Panc1 (cell line): ENCODE data around the gene NECAB2. TPM values are rescaled to one million over a fixed set of nuclear protein-coding genes. Genes with fewer than 3 reads are reported as not detected.

ENCODE experiments used
- ATAC-seq: fragments of 200-7000 bp; cut with Tn5 transposase; 2 replicates; pipeline ENCODE4 v1.9.1; 2020; ENCODE audit warnings: mild to moderate bottlenecking, moderate library complexity
- BruUV-seq: library from RNA; stranded (reverse); fragments of 400-500 nt; replicated peaks from 2 replicates; lab custom pipeline; 2021; lab: Mats Ljungman, UMichigan
- CTCF ChIA-PET: fragments of 300-600 bp; sonication (Branson Sonifier 250); formaldehyde crosslinking; loops from one replicate; lab custom pipeline; 2022; ENCODE audit warnings: antibody characterized with exemption; lab: Charles Lee
- POLR2A ChIA-PET: fragments of 300-600 bp; sonication (Branson Sonifier 250); formaldehyde crosslinking; loops from one replicate; lab custom pipeline; 2022; ENCODE audit warnings: antibody characterized with exemption; lab: Charles Lee
- DNase-seq: peaks from one replicate; pipeline ENCODE4 v3.0.0-alpha.2; 2010; ENCODE audit warnings: low read depth, low spot score
- H3K27ac ChIP-seq: 2 replicates; pipeline ENCODE4 v1.5.1; 2011; ENCODE audit warnings: mild to moderate bottlenecking, low read length, inconsistent platforms
- H3K27me3 ChIP-seq: fragments of 200-500 bp; sonication (Bioruptor generic); 2 replicates; pipeline ENCODE4 v1.6.0; 2014; ENCODE audit warnings: low read length, inconsistent platforms; ENCODE audit not compliant: control insufficient read depth, insufficient read depth
- H3K36me3 ChIP-seq: fragments of 200-500 bp; sonication (Bioruptor generic); 2 replicates; pipeline ENCODE4 v1.5.1; 2014; ENCODE audit warnings: inconsistent platforms, mild to moderate bottlenecking, low read length, moderate library complexity; ENCODE audit not compliant: control insufficient read depth, insufficient read depth
- H3K4me1 ChIP-seq: 2 replicates; pipeline ENCODE4 v1.5.1; 2011; ENCODE audit warnings: inconsistent platforms, mild to moderate bottlenecking, low read length, moderate library complexity; ENCODE audit not compliant: control insufficient read depth, insufficient read depth
- H3K4me3 ChIP-seq, 2 experiments: 2 replicates each; pipeline ENCODE4 v1.5.1; 2011 to 2012; ENCODE audit warnings: low read depth in 2 of 2, low read length in 2 of 2, mild to moderate bottlenecking in 2 of 2, inconsistent platforms in 1 of 2, moderate library complexity in 1 of 2
- H3K9me3 ChIP-seq: fragments of 200-500 bp; sonication (Bioruptor generic); 2 replicates; pipeline ENCODE4 v1.5.1; 2014; ENCODE audit warnings: low read depth, mild to moderate bottlenecking, inconsistent platforms, low read length, moderate library complexity; ENCODE audit not compliant: control insufficient read depth, insufficient read depth
- CTCF ChIP-seq: fragments of 450-650 bp; IDR thresholded peaks from 2 replicates; pipeline ENCODE4 v1.5.1; 2017; ENCODE audit warnings: mild to moderate bottlenecking
- POLR2AphosphoS5 ChIP-seq: IDR thresholded peaks from 2 replicates; pipeline ENCODE4 v1.6.1; 2012; ENCODE audit warnings: mild to moderate bottlenecking, low read depth, low read length, moderate library complexity
- SIN3A ChIP-seq: IDR thresholded peaks from 2 replicates; pipeline ENCODE4 v1.6.1; 2012; ENCODE audit warnings: low read depth, mild to moderate bottlenecking, low read length, moderate library complexity, borderline replicate concordance; ENCODE audit not compliant: insufficient read depth
- TCF7L2 ChIP-seq: IDR thresholded peaks from 2 replicates; pipeline ENCODE4 v1.6.1; 2011; ENCODE audit warnings: mild to moderate bottlenecking, low read depth, low read length, inconsistent platforms
- in situ Hi-C: cut with HindIII; loops from 2 replicates; pipeline ENCODE4 v1.10.0; 2016; ENCODE audit warnings: low sequenced_read_pairs, low pct_unique_long_range_greater_than_20kb
- intact Hi-C: fragments of 100-400 bp; cut with micrococcal nuclease; formaldehyde crosslinking; loops from one replicate; pipeline ENCODE4 v1.10.0; 2022; ENCODE audit not compliant: unreplicated experiment
- total RNA-seq: library from RNA; stranded (reverse); gene quantifications from one replicate; pipeline ENCODE4 v1.2.1, GENCODE V29; 2021; ENCODE audit not compliant: unreplicated experiment
- TF ChIP-seq, protein P1 (sequence below), 2 experiments: IDR thresholded peaks; 2 replicates each; pipeline ENCODE4 v1.6.1; 2011 to 2012; ENCODE audit warnings: low read depth in 2 of 2, control low read depth in 1 of 2, low read length in 1 of 2, mild to moderate bottlenecking in 1 of 2, moderate library complexity in 1 of 2; ENCODE audit not compliant: insufficient read depth in 1 of 2

Gene NECAB2
- total RNA-seq, 1 experiment from 2014 or later: 0.33 TPM

DNA sequence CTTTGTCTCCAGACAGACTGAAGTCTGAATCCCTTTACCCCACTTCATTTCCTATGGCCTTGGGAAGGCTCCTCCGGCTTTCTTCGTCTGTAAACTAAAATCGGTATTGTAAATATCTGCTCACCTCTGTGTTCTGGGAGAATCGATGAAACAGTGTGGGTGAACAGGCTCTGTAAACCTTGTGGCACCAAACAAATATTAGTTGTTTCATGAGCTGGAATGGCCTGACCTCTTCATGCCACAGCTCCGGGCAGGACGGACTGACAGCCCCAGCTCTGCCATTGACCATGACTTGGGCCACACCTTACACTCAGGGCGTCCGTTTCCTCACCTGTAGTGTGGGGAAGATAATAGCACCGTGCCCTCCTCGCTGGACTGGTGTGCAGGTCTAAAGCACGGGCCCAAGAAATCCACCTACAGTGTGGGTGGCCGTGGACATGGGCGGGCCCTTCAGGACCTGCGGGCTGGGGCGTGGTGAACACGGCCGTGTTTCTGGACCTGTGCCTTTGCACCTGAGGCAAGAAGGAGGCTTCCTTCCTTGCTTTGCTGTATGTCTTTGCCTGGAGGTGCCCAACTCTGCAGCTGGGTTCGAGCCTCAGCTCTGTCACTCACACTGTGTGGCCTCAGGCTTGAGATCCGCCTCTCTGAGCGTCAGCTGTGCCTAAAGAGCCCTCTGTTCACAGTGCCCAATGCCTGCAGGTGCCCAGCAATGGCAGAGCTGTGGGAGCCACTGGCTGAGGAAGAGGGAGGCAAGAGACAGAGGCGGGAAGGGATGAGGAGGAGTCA is 21.1 kb upstream of the NECAB2 start:
- Histone ChIP-seq H3K27me3 (no peaks in the 10 kb centered on the region), H3K27ac (no peak overlapping the region), H3K36me3 (no peaks in the 10 kb centered on the region), H3K4me1 (no peaks in the 10 kb centered on the region), H3K4me3 (no peak overlapping the region), H3K9me3 (no peaks in the 10 kb centered on the region)
- in situ Hi-C loops (no loop called here), intact Hi-C loops (no loop called here)
- DNase-seq (no peak), ATAC-seq (no peak)
- TF ChIP-seq, protein P1, sequence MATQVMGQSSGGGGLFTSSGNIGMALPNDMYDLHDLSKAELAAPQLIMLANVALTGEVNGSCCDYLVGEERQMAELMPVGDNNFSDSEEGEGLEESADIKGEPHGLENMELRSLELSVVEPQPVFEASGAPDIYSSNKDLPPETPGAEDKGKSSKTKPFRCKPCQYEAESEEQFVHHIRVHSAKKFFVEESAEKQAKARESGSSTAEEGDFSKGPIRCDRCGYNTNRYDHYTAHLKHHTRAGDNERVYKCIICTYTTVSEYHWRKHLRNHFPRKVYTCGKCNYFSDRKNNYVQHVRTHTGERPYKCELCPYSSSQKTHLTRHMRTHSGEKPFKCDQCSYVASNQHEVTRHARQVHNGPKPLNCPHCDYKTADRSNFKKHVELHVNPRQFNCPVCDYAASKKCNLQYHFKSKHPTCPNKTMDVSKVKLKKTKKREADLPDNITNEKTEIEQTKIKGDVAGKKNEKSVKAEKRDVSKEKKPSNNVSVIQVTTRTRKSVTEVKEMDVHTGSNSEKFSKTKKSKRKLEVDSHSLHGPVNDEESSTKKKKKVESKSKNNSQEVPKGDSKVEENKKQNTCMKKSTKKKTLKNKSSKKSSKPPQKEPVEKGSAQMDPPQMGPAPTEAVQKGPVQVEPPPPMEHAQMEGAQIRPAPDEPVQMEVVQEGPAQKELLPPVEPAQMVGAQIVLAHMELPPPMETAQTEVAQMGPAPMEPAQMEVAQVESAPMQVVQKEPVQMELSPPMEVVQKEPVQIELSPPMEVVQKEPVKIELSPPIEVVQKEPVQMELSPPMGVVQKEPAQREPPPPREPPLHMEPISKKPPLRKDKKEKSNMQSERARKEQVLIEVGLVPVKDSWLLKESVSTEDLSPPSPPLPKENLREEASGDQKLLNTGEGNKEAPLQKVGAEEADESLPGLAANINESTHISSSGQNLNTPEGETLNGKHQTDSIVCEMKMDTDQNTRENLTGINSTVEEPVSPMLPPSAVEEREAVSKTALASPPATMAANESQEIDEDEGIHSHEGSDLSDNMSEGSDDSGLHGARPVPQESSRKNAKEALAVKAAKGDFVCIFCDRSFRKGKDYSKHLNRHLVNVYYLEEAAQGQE (IDR thresholded peaks at IDR 0.05; ENCODE audit: insufficient read depth in 1 of 2, low read depth in 2 of 2, low read length in 1 of 2): no peak
- TF ChIP-seq SIN3A (no peak), CTCF (no peak), TCF7L2 (no peak), POLR2AphosphoS5 (no peak)
- no TSS peak for BruUV-seq
- ChIA-PET CTCF (no interaction called here), POLR2A (no interaction called here)

- ATAC-seq: no peak
- no peaks in the 10 kb centered on the region for H3K9me3 ChIP-seq
- H3K4me1 ChIP-seq: peaks cover 4% of the 10 kb centered on the region; the same call in 1 of the 2 replicates
- H3K27ac ChIP-seq: no peak overlapping the region
- intact Hi-C loops: no loop called here
- no peaks in the 10 kb centered on the region for H3K27me3 ChIP-seq
- no peak for TF ChIP-seq TCF7L2
- TF ChIP-seq SIN3A: no peak
- no peak for TF ChIP-seq POLR2AphosphoS5
- TF ChIP-seq, protein P1 (IDR thresholded peaks at IDR 0.05; ENCODE audit: insufficient read depth in 1 of 2, low read depth in 2 of 2, low read length in 1 of 2): no peak
- no peak for TF ChIP-seq CTCF
- no peak for DNase-seq
- in situ Hi-C loops: no loop called here
- POLR2A ChIA-PET: no interaction called here
- BruUV-seq: no TSS peak
- CTCF ChIA-PET: no interaction called here
- no peaks in the 10 kb centered on the region for H3K36me3 ChIP-seq
- no peak overlapping the region for H3K4me3 ChIP-seq
Observed at GRCh38 chr16:83947642-83948234, 20.3 kb upstream of the NECAB2 start.
